ENCODE results near the gene ANK3.

The ANK3 gene

DNA sequence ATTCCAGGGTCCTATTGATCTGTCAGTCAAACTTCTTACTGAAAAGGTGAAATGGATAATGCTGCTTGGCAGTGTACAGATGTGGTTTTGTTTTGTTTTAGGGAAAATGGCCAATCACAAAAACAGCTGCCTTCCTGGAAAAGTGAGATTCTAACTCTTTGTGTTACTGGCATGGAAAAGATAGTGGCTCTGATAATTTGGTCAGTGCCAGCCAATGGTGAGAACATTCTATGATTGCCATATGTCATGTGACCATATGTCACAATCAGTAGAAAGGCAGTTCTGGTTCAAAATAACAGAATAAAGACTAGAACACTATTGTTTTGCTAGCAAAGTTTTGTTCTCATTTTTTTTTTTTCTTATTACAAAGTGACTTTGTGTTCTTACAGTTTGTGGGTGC, 344.1 kb downstream of the ANK3 start (continued):
- TF ChIP-seq ZNF473 (tag by site-specific recombination; IDR thresholded peaks at IDR 0.05) = no peak
- TF ChIP-seq PRDM1 (tag by site-specific recombination; IDR thresholded peaks at IDR 0.05) = no peak
- TF ChIP-seq ZFP3 (tag by site-specific recombination; IDR thresholded peaks at IDR 0.05; ENCODE audit: low read depth) = no peak
- no peak for TF ChIP-seq ZNF670 (tag by site-specific recombination; IDR thresholded peaks at IDR 0.05; ENCODE audit: low read depth)
- TF ChIP-seq ZFP41 (tag by site-specific recombination; IDR thresholded peaks at IDR 0.05; ENCODE audit: borderline replicate concordance) = no peak
- no peak for TF ChIP-seq ZNF558 (tag by site-specific recombination; IDR thresholded peaks at IDR 0.05)
- TF ChIP-seq, protein P1, sequence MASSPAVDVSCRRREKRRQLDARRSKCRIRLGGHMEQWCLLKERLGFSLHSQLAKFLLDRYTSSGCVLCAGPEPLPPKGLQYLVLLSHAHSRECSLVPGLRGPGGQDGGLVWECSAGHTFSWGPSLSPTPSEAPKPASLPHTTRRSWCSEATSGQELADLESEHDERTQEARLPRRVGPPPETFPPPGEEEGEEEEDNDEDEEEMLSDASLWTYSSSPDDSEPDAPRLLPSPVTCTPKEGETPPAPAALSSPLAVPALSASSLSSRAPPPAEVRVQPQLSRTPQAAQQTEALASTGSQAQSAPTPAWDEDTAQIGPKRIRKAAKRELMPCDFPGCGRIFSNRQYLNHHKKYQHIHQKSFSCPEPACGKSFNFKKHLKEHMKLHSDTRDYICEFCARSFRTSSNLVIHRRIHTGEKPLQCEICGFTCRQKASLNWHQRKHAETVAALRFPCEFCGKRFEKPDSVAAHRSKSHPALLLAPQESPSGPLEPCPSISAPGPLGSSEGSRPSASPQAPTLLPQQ (tag by site-specific recombination; IDR thresholded peaks at IDR 0.05) = no peak
- TF ChIP-seq ZNF830 (tag by site-specific recombination; IDR thresholded peaks at IDR 0.05; ENCODE audit: low read depth) = no peak
- TF ChIP-seq, protein P2, sequence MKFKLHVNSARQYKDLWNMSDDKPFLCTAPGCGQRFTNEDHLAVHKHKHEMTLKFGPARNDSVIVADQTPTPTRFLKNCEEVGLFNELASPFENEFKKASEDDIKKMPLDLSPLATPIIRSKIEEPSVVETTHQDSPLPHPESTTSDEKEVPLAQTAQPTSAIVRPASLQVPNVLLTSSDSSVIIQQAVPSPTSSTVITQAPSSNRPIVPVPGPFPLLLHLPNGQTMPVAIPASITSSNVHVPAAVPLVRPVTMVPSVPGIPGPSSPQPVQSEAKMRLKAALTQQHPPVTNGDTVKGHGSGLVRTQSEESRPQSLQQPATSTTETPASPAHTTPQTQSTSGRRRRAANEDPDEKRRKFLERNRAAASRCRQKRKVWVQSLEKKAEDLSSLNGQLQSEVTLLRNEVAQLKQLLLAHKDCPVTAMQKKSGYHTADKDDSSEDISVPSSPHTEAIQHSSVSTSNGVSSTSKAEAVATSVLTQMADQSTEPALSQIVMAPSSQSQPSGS (tag by site-specific recombination; IDR thresholded peaks at IDR 0.05; ENCODE audit: low read depth) = no peak
- TF ChIP-seq MZF1 (tag by site-specific recombination; IDR thresholded peaks at IDR 0.05; ENCODE audit: borderline replicate concordance) = no peak
- TF ChIP-seq ZNF138 (tag by site-specific recombination; IDR thresholded peaks at IDR 0.05; ENCODE audit: borderline replicate concordance) = no peak
- TF ChIP-seq ZNF626 (tag by site-specific recombination; IDR thresholded peaks at IDR 0.05) = no peak

DNA sequence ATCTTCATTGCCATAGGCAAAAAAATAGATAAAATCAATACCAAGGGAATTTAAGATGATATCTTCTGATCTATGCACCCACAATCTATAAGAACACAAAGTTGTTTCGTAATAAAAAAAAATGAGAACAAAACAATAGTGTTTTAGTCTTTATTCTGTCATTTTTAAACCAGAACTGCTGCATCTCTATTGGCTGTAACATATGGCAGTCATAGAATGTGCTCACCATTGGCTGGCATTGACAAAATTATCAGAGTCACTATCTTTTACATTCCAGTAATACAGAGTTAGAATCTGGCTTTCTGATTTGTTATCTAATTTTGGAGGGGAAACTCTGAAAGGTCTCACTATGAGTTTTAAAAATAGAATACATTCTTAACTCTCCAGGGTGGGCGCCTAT, 344.7 kb downstream of the ANK3 start:
- Histone ChIP-seq H3K9me3 (ENCODE audit: control insufficient read depth, insufficient read depth, low read depth, low read length) (no peaks in the 10 kb centered on the region), H3K27ac (ENCODE audit: extremely low read depth, low read depth, low read length) (no peak overlapping the region), H3K36me3 (ENCODE audit: control insufficient read depth in 2 of 2, insufficient read depth in 1 of 2, low read length in 2 of 2) (no peaks in the 10 kb centered on the region), H3K4me3 (ENCODE audit: low read depth, low read length) (no peak overlapping the region), H3K4me1 (ENCODE audit: control insufficient read depth, insufficient read depth, low read length) (peaks cover 10% of the 10 kb centered on the region; the same call in 1 of the 2 replicates)
- ChIA-PET CTCF (interaction anchor here (0.6 to 0.7 kb wide), 2 partner anchors 284 to 628 kb away, joined by 3 to 7 read pairs; no protein-coding TSS in a partner anchor), POLR2A (no interaction called here)
- no peak for TF ChIP-seq ZNF292 (tag by site-specific recombination; IDR thresholded peaks at IDR 0.05; ENCODE audit: borderline replicate concordance, low read depth)
- TF ChIP-seq, protein P3, sequence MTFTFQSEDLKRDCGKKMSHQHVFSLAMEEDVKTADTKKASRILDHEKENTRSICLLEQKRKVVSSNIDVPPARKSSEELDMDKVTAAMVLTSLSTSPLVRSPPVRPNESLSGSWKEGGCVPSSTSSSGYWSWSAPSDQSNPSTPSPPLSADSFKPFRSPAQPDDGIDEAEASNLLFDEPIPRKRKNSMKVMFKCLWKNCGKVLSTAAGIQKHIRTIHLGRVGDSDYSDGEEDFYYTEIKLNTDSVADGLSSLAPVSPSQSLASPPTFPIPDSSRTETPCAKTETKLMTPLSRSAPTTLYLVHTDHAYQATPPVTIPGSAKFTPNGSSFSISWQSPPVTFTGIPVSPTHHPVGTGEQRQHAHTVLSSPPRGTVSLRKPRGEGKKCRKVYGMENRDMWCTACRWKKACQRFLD (tag by site-specific recombination; IDR thresholded peaks at IDR 0.05) = no peak
- no peak for TF ChIP-seq ZFP3 (tag by site-specific recombination; IDR thresholded peaks at IDR 0.05; ENCODE audit: low read depth)
- TF ChIP-seq, protein P4, sequence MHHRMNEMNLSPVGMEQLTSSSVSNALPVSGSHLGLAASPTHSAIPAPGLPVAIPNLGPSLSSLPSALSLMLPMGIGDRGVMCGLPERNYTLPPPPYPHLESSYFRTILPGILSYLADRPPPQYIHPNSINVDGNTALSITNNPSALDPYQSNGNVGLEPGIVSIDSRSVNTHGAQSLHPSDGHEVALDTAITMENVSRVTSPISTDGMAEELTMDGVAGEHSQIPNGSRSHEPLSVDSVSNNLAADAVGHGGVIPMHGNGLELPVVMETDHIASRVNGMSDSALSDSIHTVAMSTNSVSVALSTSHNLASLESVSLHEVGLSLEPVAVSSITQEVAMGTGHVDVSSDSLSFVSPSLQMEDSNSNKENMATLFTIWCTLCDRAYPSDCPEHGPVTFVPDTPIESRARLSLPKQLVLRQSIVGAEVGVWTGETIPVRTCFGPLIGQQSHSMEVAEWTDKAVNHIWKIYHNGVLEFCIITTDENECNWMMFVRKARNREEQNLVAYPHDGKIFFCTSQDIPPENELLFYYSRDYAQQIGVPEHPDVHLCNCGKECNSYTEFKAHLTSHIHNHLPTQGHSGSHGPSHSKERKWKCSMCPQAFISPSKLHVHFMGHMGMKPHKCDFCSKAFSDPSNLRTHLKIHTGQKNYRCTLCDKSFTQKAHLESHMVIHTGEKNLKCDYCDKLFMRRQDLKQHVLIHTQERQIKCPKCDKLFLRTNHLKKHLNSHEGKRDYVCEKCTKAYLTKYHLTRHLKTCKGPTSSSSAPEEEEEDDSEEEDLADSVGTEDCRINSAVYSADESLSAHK (tag by site-specific recombination; IDR thresholded peaks at IDR 0.05) = no peak
- TF ChIP-seq, protein P5, sequence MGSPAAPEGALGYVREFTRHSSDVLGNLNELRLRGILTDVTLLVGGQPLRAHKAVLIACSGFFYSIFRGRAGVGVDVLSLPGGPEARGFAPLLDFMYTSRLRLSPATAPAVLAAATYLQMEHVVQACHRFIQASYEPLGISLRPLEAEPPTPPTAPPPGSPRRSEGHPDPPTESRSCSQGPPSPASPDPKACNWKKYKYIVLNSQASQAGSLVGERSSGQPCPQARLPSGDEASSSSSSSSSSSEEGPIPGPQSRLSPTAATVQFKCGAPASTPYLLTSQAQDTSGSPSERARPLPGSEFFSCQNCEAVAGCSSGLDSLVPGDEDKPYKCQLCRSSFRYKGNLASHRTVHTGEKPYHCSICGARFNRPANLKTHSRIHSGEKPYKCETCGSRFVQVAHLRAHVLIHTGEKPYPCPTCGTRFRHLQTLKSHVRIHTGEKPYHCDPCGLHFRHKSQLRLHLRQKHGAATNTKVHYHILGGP (tag by site-specific recombination; IDR thresholded peaks at IDR 0.05) = no peak
- no peak for TF ChIP-seq WT1 (tag by site-specific recombination; IDR thresholded peaks at IDR 0.05)
- TF ChIP-seq SALL2 (tag by site-specific recombination; IDR thresholded peaks at IDR 0.05; ENCODE audit: borderline replicate concordance) = no peak
- TF ChIP-seq, protein P6, sequence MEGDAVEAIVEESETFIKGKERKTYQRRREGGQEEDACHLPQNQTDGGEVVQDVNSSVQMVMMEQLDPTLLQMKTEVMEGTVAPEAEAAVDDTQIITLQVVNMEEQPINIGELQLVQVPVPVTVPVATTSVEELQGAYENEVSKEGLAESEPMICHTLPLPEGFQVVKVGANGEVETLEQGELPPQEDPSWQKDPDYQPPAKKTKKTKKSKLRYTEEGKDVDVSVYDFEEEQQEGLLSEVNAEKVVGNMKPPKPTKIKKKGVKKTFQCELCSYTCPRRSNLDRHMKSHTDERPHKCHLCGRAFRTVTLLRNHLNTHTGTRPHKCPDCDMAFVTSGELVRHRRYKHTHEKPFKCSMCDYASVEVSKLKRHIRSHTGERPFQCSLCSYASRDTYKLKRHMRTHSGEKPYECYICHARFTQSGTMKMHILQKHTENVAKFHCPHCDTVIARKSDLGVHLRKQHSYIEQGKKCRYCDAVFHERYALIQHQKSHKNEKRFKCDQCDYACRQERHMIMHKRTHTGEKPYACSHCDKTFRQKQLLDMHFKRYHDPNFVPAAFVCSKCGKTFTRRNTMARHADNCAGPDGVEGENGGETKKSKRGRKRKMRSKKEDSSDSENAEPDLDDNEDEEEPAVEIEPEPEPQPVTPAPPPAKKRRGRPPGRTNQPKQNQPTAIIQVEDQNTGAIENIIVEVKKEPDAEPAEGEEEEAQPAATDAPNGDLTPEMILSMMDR (tag by site-specific recombination; IDR thresholded peaks at IDR 0.05) = no peak
- TF ChIP-seq, protein P7, sequence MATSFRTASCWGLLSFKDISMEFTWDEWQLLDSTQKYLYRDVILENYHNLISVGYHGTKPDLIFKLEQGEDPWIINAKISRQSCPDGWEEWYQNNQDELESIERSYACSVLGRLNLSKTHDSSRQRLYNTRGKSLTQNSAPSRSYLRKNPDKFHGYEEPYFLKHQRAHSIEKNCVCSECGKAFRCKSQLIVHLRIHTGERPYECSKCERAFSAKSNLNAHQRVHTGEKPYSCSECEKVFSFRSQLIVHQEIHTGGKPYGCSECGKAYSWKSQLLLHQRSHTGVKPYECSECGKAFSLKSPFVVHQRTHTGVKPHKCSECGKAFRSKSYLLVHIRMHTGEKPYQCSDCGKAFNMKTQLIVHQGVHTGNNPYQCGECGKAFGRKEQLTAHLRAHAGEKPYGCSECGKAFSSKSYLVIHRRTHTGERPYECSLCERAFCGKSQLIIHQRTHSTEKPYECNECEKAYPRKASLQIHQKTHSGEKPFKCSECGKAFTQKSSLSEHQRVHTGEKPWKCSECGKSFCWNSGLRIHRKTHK (tag by site-specific recombination; IDR thresholded peaks at IDR 0.05) = no peak
- no peak for TF ChIP-seq REPIN1 (tag by site-specific recombination; IDR thresholded peaks at IDR 0.05; ENCODE audit: low read depth)
- TF ChIP-seq, protein P8, sequence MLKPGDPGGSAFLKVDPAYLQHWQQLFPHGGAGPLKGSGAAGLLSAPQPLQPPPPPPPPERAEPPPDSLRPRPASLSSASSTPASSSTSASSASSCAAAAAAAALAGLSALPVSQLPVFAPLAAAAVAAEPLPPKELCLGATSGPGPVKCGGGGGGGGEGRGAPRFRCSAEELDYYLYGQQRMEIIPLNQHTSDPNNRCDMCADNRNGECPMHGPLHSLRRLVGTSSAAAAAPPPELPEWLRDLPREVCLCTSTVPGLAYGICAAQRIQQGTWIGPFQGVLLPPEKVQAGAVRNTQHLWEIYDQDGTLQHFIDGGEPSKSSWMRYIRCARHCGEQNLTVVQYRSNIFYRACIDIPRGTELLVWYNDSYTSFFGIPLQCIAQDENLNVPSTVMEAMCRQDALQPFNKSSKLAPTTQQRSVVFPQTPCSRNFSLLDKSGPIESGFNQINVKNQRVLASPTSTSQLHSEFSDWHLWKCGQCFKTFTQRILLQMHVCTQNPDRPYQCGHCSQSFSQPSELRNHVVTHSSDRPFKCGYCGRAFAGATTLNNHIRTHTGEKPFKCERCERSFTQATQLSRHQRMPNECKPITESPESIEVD (tag by site-specific recombination; IDR thresholded peaks at IDR 0.05) = no peak
- TF ChIP-seq ZNF266 (tag by site-specific recombination; IDR thresholded peaks at IDR 0.05; ENCODE audit: low read depth) = no peak
